H9 (cell line): ENCODE data around the gene HUWE1. TPM values are rescaled to one million over a fixed set of nuclear protein-coding genes. Genes with fewer than 3 reads are reported as not detected.

Experiments used
- DNase-seq: peaks from one replicate; pipeline ENCODE4 v3.0.0-alpha.2; 2017
- H2AFZ ChIP-seq: one replicate; pipeline ENCODE4 v1.6.1; 2013; ENCODE audit warnings: mild to moderate bottlenecking, low read length, control low read depth, moderate library complexity
- H2AK5ac ChIP-seq: 2 replicates; pipeline ENCODE4 v1.6.1; 2013; ENCODE audit warnings: low read length, control low read depth, mixed read lengths; ENCODE audit not compliant: insufficient read length
- H2BK120ac ChIP-seq: one replicate; pipeline ENCODE4 v1.6.1; 2013; ENCODE audit warnings: low read depth, mild to moderate bottlenecking, low read length, control low read depth, inconsistent platforms; ENCODE audit not compliant: poor library complexity, severe bottlenecking
- H2BK12ac ChIP-seq: 2 replicates; pipeline ENCODE4 v1.6.1; 2013; ENCODE audit warnings: low read length, control low read depth, mixed read lengths, low read depth; ENCODE audit not compliant: insufficient read length
- H2BK15ac ChIP-seq: 2 replicates; pipeline ENCODE4 v1.6.1; 2013; ENCODE audit warnings: low read depth, low read length, control low read depth
- H2BK20ac ChIP-seq: one replicate; pipeline ENCODE4 v1.6.1; 2013; ENCODE audit warnings: low read depth, mild to moderate bottlenecking, low read length, control low read depth, inconsistent platforms; ENCODE audit not compliant: poor library complexity, severe bottlenecking
- H2BK5ac ChIP-seq: 2 replicates; pipeline ENCODE4 v1.6.1; 2013; ENCODE audit warnings: low read length, control low read depth, mixed read lengths; ENCODE audit not compliant: insufficient read length
- H3K14ac ChIP-seq: 2 replicates; pipeline ENCODE4 v1.6.1; 2013; ENCODE audit warnings: low read length, control low read depth; ENCODE audit not compliant: insufficient read depth
- H3K18ac ChIP-seq: 2 replicates; pipeline ENCODE4 v1.6.1; 2013; ENCODE audit warnings: low read depth, mild to moderate bottlenecking, mixed read lengths, low read length, control low read depth; ENCODE audit not compliant: insufficient read length
- H3K23ac ChIP-seq: 2 replicates; pipeline ENCODE4 v1.6.1; 2013; ENCODE audit warnings: low read length, control low read depth, mixed read lengths, low read depth; ENCODE audit not compliant: insufficient read length
- H3K23me2 ChIP-seq: 2 replicates; pipeline ENCODE4 v1.6.1; 2013; ENCODE audit warnings: low read depth, mild to moderate bottlenecking, mixed read lengths, low read length, control low read depth; ENCODE audit not compliant: insufficient read length, poor library complexity, severe bottlenecking
- H3K27ac ChIP-seq: 2 replicates; pipeline ENCODE4 v1.5.1; 2013; ENCODE audit warnings: low read length, control low read depth, mixed read lengths, low read depth; ENCODE audit not compliant: insufficient read length
- H3K27me3 ChIP-seq: 2 replicates; pipeline ENCODE4 v1.6.1; 2013; ENCODE audit warnings: low read length, control low read depth, inconsistent platforms; ENCODE audit not compliant: insufficient read depth
- H3K4ac ChIP-seq: 2 replicates; pipeline ENCODE4 v1.6.1; 2013; ENCODE audit warnings: low read depth, mild to moderate bottlenecking, control low read depth, inconsistent platforms, low read length, moderate library complexity
- H3K4me1 ChIP-seq: 2 replicates; pipeline ENCODE4 v1.6.1; 2013; ENCODE audit warnings: low read length, control low read depth, inconsistent platforms; ENCODE audit not compliant: insufficient read depth
- H3K4me2 ChIP-seq: 2 replicates; pipeline ENCODE4 v1.6.1; 2013; ENCODE audit warnings: low read length, control low read depth, mixed read lengths; ENCODE audit not compliant: insufficient read length, insufficient read depth
- H3K56ac ChIP-seq: 2 replicates; pipeline ENCODE4 v1.6.1; 2013; ENCODE audit warnings: low read depth, mild to moderate bottlenecking, mixed read lengths, low read length, control low read depth; ENCODE audit not compliant: insufficient read length
- H3K79me1 ChIP-seq: 2 replicates; pipeline ENCODE4 v1.6.1; 2013; ENCODE audit warnings: low read depth, mild to moderate bottlenecking, moderate library complexity, low read length, control low read depth, inconsistent platforms; ENCODE audit not compliant: insufficient read depth, poor library complexity, severe bottlenecking
- H3K79me2 ChIP-seq: 2 replicates; pipeline ENCODE4 v1.6.1; 2013; ENCODE audit warnings: low read length, control low read depth, inconsistent platforms; ENCODE audit not compliant: insufficient read depth
- H3K9ac ChIP-seq: 2 replicates; pipeline ENCODE4 v1.6.1; 2013; ENCODE audit warnings: low read length, control low read depth, mixed read lengths; ENCODE audit not compliant: insufficient read length; ENCODE audit errors: extremely low read depth
- H3K9me3 ChIP-seq: one replicate; pipeline ENCODE4 v1.6.1; 2013; ENCODE audit warnings: low read depth, low read length, inconsistent platforms; ENCODE audit not compliant: control insufficient read depth
- H3T11ph ChIP-seq: one replicate; pipeline ENCODE4 v1.6.1; 2013; ENCODE audit warnings: mild to moderate bottlenecking, low read length, control low read depth, inconsistent platforms
- H4K20me1 ChIP-seq: one replicate; pipeline ENCODE4 v1.6.1; 2013; ENCODE audit not compliant: control insufficient read depth, insufficient read length, insufficient read depth
- H4K5ac ChIP-seq: 2 replicates; pipeline ENCODE4 v1.6.1; 2013; ENCODE audit warnings: low read depth, mild to moderate bottlenecking, mixed read lengths, low read length, control low read depth; ENCODE audit not compliant: insufficient read length
- H4K8ac ChIP-seq: replicated peaks from 2 replicates; pipeline ENCODE4 v1.6.1; 2013; ENCODE audit warnings: low read length, control low read depth, mixed read lengths, low read depth; ENCODE audit not compliant: insufficient read length
- H4K91ac ChIP-seq: 2 replicates; pipeline ENCODE4 v1.6.1; 2013; ENCODE audit warnings: low read depth, mild to moderate bottlenecking, moderate library complexity, mixed read lengths, low read length, control low read depth; ENCODE audit not compliant: insufficient read length
- H3K27ac Mint-ChIP-seq, 3 experiments: 2 replicates in 2 of 3; 3 replicates in 1 of 3; pipeline ENCODE4 v1.8.0; 2020 to 2021; ENCODE audit warnings: mixed read lengths in 3 of 3, mild to moderate bottlenecking in 1 of 3, moderate library complexity in 1 of 3
- H3K27me3 Mint-ChIP-seq: 2 replicates; pipeline ENCODE4 v1.8.0; 2021; ENCODE audit warnings: low read depth, mild to moderate bottlenecking, moderate library complexity, mixed read lengths
- H3K36me3 Mint-ChIP-seq, 3 experiments: 2 replicates in 2 of 3; 3 replicates in 1 of 3; pipeline ENCODE4 v1.8.0; 2020 to 2021; ENCODE audit warnings: low read depth in 3 of 3, mixed read lengths in 3 of 3; ENCODE audit not compliant: insufficient read depth in 1 of 3
- H3K4me1 Mint-ChIP-seq, 2 experiments: 2 replicates each; pipeline ENCODE4 v1.8.0; 2020; ENCODE audit warnings: mixed read lengths in 2 of 2
- H3K4me3 Mint-ChIP-seq, 2 experiments: 2 replicates in 1 of 2; 3 replicates in 1 of 2; pipeline ENCODE4 v1.8.0; 2020 to 2021; ENCODE audit warnings: mild to moderate bottlenecking in 2 of 2, mixed read lengths in 2 of 2, moderate library complexity in 1 of 2
- H3K9me3 Mint-ChIP-seq, 2 experiments: 2 replicates in 1 of 2; 3 replicates in 1 of 2; pipeline ENCODE4 v1.8.0; 2020; ENCODE audit warnings: mild to moderate bottlenecking in 2 of 2, mixed read lengths in 2 of 2, moderate library complexity in 1 of 2
- WGBS: extraction: QIAGEN DNeasy Blood & Tissue Kit; methylation state at CpG from one replicate; pipeline ENCODE4 v1.1.7; 2013; ENCODE audit warnings: missing lambda C conversion rate, low lambda C conversion rate, mixed read lengths; ENCODE audit not compliant: insufficient read length; ENCODE audit errors: extremely low coverage; 5-methylcytosine and 5-hydroxymethylcytosine counted together
- total RNA-seq: library from RNA; stranded (reverse); gene quantifications from 2 replicates; pipeline ENCODE4 v1.2.1, GENCODE V29; 2021
- TF ChIP-seq, protein P1 (sequence below): fragments of 200-600 bp; sonication (generic); conservative IDR thresholded peaks from 3 replicates; pipeline ENCODE4 v1.8.0; 2021; ENCODE audit warnings: antibody characterized with exemption, mild to moderate bottlenecking

Gene HUWE1
- total RNA-seq, 1 experiment from 2014 or later = 230 TPM

DNA sequence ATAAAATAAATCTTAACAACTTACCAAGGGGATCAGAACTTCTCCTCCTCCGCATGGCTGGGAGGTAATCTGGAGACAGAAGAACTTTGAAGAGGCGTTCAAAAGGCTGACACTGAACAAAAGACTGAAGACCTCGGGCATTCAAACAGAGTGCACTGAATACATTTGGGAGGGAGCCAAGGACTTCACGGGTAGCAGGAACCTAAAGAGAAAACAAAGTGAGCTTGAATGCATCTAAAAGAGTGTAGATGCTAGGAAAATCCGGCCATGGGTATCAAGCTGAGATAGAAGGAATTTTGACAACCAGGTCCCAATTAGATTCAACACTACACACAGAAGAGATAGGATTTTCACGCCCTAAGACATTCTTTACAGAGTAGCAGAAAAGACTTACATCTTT is 69.6 kb downstream of the HUWE1 start:
- H3K4me1 ChIP-seq = no peaks in the 10 kb centered on the region
- Mint-ChIP-seq H3K4me3 (no peak overlapping the region), H3K27ac (no peak overlapping the region), H3K27me3 (no peaks in the 10 kb centered on the region), H3K9me3 (peaks cover 52 to 63% of the 10 kb centered on the region in 2 experiments), H3K36me3 (peaks cover 48 to 90% (median 81%) of the 10 kb centered on the region in 3 experiments), H3K4me1 (no peaks in the 10 kb centered on the region)
- H2BK5ac ChIP-seq = no peak overlapping the region
- no peak overlapping the region for H3K14ac ChIP-seq
- no CpG with 5 or more reads among the region's 6 CpGs for WGBS
- no peaks in the 10 kb centered on the region for H3K23me2 ChIP-seq
- H3K79me2 ChIP-seq = no peaks in the 10 kb centered on the region
- no peak overlapping the region for H2AK5ac ChIP-seq
- no peak overlapping the region for H4K91ac ChIP-seq
- H3K18ac ChIP-seq = no peak overlapping the region
- H3K27me3 ChIP-seq = no peaks in the 10 kb centered on the region
- no peak overlapping the region for H3T11ph ChIP-seq
- DNase-seq = no peak
- no peak overlapping the region for H3K23ac ChIP-seq
- H2AFZ ChIP-seq = no peak overlapping the region
- no peak overlapping the region for H3K27ac ChIP-seq
- H2BK20ac ChIP-seq = no peak overlapping the region
- peaks cover 3% of the 10 kb centered on the region for H4K20me1 ChIP-seq
- no peaks in the 10 kb centered on the region for H3K79me1 ChIP-seq
- TF ChIP-seq, protein P1, sequence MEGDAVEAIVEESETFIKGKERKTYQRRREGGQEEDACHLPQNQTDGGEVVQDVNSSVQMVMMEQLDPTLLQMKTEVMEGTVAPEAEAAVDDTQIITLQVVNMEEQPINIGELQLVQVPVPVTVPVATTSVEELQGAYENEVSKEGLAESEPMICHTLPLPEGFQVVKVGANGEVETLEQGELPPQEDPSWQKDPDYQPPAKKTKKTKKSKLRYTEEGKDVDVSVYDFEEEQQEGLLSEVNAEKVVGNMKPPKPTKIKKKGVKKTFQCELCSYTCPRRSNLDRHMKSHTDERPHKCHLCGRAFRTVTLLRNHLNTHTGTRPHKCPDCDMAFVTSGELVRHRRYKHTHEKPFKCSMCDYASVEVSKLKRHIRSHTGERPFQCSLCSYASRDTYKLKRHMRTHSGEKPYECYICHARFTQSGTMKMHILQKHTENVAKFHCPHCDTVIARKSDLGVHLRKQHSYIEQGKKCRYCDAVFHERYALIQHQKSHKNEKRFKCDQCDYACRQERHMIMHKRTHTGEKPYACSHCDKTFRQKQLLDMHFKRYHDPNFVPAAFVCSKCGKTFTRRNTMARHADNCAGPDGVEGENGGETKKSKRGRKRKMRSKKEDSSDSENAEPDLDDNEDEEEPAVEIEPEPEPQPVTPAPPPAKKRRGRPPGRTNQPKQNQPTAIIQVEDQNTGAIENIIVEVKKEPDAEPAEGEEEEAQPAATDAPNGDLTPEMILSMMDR = no peak
- no peak overlapping the region for H3K4me2 ChIP-seq
- no peak overlapping the region for H4K5ac ChIP-seq
- no peak overlapping the region for H3K9ac ChIP-seq
- no peak overlapping the region for H4K8ac ChIP-seq
- no peak overlapping the region for H2BK120ac ChIP-seq
- H3K4ac ChIP-seq = no peak overlapping the region
- no peak overlapping the region for H2BK12ac ChIP-seq
- no peak overlapping the region for H2BK15ac ChIP-seq
- H3K56ac ChIP-seq = no peak overlapping the region
- peaks cover 38% of the 10 kb centered on the region for H3K9me3 ChIP-seq
